WTC11 (cell line): ENCODE measurements around the gene CIART.

ENCODE experiments used
- CTCF ChIP-seq: fragments of 200-600 bp; IDR thresholded peaks from 2 replicates; pipeline ENCODE4 v1.8.0; 2022; ENCODE audit warnings: antibody characterized with exemption
- E2F4 ChIP-seq: sonication (generic); formaldehyde crosslinking; IDR thresholded peaks from 2 replicates; pipeline ENCODE4 v1.8.1; 2022; ENCODE audit warnings: low read depth, mild to moderate bottlenecking, moderate library complexity, missing genetic modification reagents, borderline replicate concordance
- MLX ChIP-seq: sonication (generic); formaldehyde crosslinking; IDR thresholded peaks from 2 replicates; pipeline ENCODE4 v1.8.1; 2023; ENCODE audit warnings: mild to moderate bottlenecking, missing genetic modification reagents, moderate library complexity
- STAT6 ChIP-seq: sonication (generic); formaldehyde crosslinking; conservative IDR thresholded peaks from 2 replicates; pipeline ENCODE4 v1.8.1; 2023; ENCODE audit warnings: mild to moderate bottlenecking, low read depth, missing genetic modification reagents, moderate library complexity
- TCF7 ChIP-seq: sonication (generic); formaldehyde crosslinking; IDR thresholded peaks from 2 replicates; pipeline ENCODE4 v1.8.0; 2022; ENCODE audit warnings: mild to moderate bottlenecking, low read depth, missing genetic modification reagents, moderate library complexity
- TEAD1 ChIP-seq: sonication (generic); formaldehyde crosslinking; IDR thresholded peaks from 2 replicates; pipeline ENCODE4 v1.8.0; 2022; ENCODE audit warnings: mild to moderate bottlenecking, missing genetic modification reagents
- TEAD4 ChIP-seq: sonication (generic); formaldehyde crosslinking; IDR thresholded peaks from 2 replicates; pipeline ENCODE4 v1.8.0; 2022; ENCODE audit warnings: mild to moderate bottlenecking, missing genetic modification reagents
- ZNF232 ChIP-seq: sonication (generic); formaldehyde crosslinking; IDR thresholded peaks from 2 replicates; pipeline ENCODE4 v1.8.0; 2022; ENCODE audit warnings: mild to moderate bottlenecking, missing genetic modification reagents
- TF ChIP-seq, protein P1 (sequence below): sonication (generic); formaldehyde crosslinking; conservative IDR thresholded peaks from 2 replicates; pipeline ENCODE4 v1.8.1; 2022; ENCODE audit warnings: mild to moderate bottlenecking, missing genetic modification reagents

- TF ChIP-seq MLX = no peak
- no peak for TF ChIP-seq ZNF232 (CRISPR knock-in tag)
- TF ChIP-seq CTCF = no peak
- TF ChIP-seq E2F4 (CRISPR knock-in tag) = no peak
- TF ChIP-seq, protein P1, sequence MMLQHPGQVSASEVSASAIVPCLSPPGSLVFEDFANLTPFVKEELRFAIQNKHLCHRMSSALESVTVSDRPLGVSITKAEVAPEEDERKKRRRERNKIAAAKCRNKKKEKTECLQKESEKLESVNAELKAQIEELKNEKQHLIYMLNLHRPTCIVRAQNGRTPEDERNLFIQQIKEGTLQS (CRISPR knock-in tag) = no peak
- TF ChIP-seq TCF7 = no peak
- TF ChIP-seq TEAD1 = no peak
- TF ChIP-seq STAT6 (CRISPR knock-in tag) = no peak
- TF ChIP-seq TEAD4 = no peak
These were observed 19.7 kb upstream of the CIART start for GRCh38 chr1:150262388-150263320.
